ENCODE results near the gene PLS3.

PLS3 gene

GRCh38 chrX:115696939-115697338 lies 136.0 kb downstream of the PLS3 start:
- DNase-seq, result no peak

GRCh38 chrX:115697806-115698205 lies 136.8 kb downstream of the PLS3 start:
- no peak for DNase-seq

Data from Kasumi-1 (cell line).